Measurements from ENCODE around the gene TGFBI.

The TGFBI gene

DNA sequence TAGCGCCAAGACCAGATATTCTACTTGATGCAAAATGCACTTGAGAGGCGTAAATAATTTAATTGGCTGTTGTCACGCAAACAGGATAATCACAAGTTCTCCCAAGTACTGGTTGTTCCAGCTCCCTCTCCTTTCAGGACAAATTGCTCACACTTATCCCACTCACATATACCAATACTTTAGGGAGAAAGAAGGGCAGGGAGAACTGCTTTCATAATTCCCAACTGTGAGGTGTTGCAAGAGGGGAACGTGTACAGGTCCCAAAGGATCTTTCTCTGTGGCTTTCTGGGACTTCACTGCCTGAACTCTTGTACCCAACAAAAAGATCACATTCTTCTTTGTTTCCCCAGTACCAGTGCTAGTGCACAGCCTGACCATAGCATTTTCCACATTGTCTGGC lies 21.5 kb upstream of the TGFBI start:
- TF ChIP-seq, protein P1, sequence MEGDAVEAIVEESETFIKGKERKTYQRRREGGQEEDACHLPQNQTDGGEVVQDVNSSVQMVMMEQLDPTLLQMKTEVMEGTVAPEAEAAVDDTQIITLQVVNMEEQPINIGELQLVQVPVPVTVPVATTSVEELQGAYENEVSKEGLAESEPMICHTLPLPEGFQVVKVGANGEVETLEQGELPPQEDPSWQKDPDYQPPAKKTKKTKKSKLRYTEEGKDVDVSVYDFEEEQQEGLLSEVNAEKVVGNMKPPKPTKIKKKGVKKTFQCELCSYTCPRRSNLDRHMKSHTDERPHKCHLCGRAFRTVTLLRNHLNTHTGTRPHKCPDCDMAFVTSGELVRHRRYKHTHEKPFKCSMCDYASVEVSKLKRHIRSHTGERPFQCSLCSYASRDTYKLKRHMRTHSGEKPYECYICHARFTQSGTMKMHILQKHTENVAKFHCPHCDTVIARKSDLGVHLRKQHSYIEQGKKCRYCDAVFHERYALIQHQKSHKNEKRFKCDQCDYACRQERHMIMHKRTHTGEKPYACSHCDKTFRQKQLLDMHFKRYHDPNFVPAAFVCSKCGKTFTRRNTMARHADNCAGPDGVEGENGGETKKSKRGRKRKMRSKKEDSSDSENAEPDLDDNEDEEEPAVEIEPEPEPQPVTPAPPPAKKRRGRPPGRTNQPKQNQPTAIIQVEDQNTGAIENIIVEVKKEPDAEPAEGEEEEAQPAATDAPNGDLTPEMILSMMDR (conservative IDR thresholded peaks at IDR 0.05; ENCODE audit: low read depth, low read length): no peak
- H3K4me3 ChIP-seq (ENCODE audit: low read depth, low read length): no peak overlapping the region
- DNase-seq (ENCODE audit: low read depth): no peak

GRCh38 chr5:136011414-136012001 lies 17.3 kb upstream of the TGFBI start:
- peak; percentile 80 for DNase-seq (ENCODE audit: low read depth)
- TF ChIP-seq, protein P1 (conservative IDR thresholded peaks at IDR 0.05; ENCODE audit: low read depth, low read length): no peak
- H3K4me3 ChIP-seq (ENCODE audit: low read depth, low read length): no peak overlapping the region

- TF ChIP-seq, protein P1 (conservative IDR thresholded peaks at IDR 0.05; ENCODE audit: low read depth, low read length): no peak
- peak; percentile 83 for DNase-seq (ENCODE audit: low read depth)
- H3K4me3 ChIP-seq (ENCODE audit: low read depth, low read length): no peak overlapping the region
These were observed 16.6 kb upstream of the TGFBI start for GRCh38 chr5:136012041-136012804.

DNA sequence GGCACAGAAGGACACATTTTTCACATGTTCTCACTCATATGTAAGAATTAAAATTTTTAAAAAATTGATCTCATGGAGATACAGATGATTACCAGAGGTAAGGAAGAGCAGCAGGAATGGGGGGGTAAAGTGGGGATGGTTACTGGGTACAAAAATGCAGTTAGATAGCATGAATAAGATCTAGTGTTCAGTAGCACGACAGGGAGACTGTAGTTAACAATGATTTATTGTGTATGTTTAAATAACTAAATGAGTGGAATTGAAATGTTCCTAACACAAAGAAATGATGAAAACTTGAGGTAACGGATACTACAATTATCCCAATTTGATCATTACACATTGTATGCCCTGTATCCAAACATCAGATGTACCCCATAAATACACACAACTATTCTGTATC lies 15.2 kb upstream of the TGFBI start:
- no peak overlapping the region for H3K4me3 ChIP-seq (ENCODE audit: low read depth, low read length)
- no peak for DNase-seq (ENCODE audit: low read depth)
- TF ChIP-seq, protein P1 (conservative IDR thresholded peaks at IDR 0.05; ENCODE audit: low read depth, low read length): no peak

DNA sequence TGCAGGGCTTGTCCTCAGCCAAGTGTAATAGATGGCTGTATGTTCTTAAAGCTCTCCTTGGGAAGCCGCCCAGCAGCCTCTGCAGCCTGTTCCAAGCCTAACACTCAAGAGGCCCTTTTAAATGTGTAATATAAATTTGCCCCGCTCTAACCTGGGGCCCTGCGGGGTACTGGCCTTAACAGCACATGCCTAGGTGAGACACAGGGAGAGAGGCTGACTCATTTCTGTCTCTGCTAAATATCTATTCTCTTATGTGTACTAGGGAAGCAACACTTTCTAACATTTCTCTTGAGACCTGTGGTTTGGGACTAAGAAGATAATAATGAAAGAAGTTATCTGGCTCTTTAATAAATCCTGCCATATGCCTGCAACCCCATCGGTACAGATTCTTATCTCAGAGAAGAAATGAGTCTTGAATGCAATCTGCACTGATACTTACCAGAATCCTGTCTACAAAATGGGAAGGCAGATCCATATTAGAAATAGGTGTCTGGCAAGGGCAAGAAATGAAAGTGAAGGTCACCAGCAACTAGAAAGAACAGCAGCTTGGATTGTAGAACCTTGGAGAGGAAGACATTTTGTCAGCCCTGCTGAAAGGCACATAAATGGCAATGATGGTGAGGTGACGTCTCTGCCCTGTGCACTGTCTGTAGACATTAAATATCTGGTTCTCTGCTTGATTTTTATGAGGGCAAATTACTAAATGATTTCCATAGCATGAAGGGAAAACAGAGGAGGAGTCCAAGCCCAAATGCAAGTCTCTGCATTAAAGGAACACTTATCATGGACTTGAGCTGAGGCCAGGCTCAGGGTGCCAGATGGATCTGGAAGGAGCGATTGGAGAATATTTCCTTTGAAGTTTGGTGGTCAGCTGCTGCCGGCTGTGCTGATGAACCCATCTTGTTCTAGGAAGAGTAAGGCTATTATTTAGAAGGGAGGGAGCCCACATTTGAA lies 14.5 kb upstream of the TGFBI start:
- H3K4me3 ChIP-seq (ENCODE audit: low read depth, low read length): no peak overlapping the region
- DNase-seq (ENCODE audit: low read depth): peak; percentile 82
- TF ChIP-seq, protein P1 (conservative IDR thresholded peaks at IDR 0.05; ENCODE audit: low read depth, low read length): peak; percentile 17

- DNase-seq (ENCODE audit: low read depth): no peak
- no peak overlapping the region for H3K4me3 ChIP-seq (ENCODE audit: low read depth, low read length)
- TF ChIP-seq, protein P1 (conservative IDR thresholded peaks at IDR 0.05; ENCODE audit: low read depth, low read length): no peak
These were observed 13.8 kb upstream of the TGFBI start for GRCh38 chr5:136015003-136015375.
